ENCODE data around the gene PPP5C.
"Not testable (repeated sequence)": the region's sequence is repeated elsewhere in the genome, so short reads cannot be mapped to it uniquely, and the experiment has no call there.

Gene PPP5C

GRCh38 chr19:46386996-46387712 lies 40.3 kb downstream of the PPP5C start:
- no peak for DNase-seq

- DNase-seq: no peak
Measured at GRCh38 chr19:46387713-46388130, 40.8 kb downstream of the PPP5C start.

DNA sequence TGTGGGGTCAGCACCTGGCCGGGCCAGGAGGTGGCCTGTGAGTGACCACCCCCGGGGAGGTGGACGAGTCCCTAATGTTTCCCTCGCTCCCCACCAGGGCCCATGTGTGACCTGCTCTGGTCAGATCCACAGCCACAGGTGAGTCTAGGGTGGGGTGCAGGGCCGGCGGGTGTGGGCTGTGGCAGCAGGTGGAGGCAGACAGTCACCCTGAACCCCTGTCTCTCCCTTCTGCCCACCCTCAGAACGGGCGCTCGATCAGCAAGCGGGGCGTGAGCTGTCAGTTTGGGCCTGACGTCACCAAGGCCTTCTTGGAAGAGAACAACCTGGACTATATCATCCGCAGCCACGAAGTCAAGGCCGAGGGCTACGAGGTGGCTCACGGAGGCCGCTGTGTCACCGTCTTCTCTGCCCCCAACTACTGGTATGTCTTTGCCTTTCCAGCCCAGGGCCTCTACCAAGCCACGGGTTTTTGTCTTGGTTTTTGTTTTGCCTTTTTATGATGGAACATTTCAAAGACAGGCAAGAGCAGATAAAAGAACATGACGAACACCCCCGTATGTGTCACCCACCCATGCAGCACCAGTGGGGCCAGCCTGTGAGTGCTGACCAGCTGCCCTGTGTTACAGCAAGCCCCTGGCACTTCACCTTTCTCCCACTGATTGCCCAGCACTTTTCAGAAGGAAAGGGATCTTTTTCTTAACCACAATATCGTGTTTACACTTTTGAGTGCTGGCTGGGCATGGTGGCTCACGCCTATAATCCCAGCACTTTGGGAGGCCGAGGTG lies 41.6 kb downstream of the PPP5C start:
- no peak for DNase-seq

DNA sequence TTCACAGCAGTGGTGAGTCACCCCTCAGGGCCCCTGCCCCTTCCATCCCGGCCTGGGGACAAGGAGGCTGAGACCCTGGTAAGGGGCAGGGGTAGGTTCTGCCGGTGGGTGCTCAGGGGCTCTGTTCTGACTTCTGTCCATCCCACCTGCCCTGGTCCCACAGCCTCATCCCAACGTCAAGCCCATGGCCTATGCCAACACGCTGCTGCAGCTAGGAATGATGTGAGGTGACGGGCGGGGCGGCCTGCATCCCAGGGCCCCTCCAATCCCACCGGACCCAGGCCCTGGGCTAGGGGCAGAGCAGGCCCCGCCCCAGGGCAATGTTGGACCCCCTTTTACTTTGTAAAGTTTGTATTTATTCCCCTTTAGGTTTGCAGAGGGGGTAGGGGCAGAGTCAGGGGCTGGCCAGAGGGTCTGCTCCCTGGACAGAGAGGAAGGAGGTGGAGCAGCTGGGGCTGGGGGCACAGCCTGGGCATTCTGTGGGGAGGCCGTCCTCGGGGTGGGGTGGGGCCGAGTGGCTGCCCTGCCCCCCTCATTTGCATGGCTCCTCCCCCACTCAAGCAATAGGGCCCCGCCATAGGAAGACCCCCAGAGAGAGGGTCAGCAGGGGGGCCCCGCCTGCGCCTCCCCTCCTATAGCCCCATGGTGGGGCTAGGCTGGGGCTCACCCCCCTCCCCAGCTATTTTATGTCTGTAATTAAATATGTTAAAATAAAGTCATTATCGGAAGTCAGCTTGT lies 43.4 kb downstream of the PPP5C start:
- DNase-seq: no peak

DNA sequence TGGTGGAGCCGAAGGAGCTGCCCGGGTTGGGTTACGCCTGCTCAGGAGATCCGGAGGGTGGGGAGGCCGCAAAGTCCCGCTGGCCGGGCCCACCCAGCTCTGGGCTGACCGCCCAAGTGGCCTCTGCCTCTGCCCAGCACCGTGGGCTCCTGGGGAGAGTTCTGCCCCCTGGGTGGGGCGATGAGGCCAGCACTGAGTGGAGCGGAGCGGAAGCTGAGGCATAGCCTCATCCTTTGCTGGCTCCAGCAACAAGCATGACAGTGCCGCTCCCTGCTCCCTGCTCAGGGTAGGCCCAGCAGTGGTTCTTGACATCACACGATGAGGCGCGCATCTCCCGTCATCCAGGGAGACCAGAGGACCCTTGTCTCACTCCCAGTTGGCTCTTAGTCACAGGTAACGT lies 44.0 kb downstream of the PPP5C start:
- DNase-seq: no peak

GRCh38 chr19:46391296-46392251 lies 44.7 kb downstream of the PPP5C start:
- no peak for DNase-seq

GRCh38 chr19:46392252-46392801 lies 45.4 kb downstream of the PPP5C start:
- no peak for DNase-seq

GRCh38 chr19:46392837-46393236 lies 46.0 kb downstream of the PPP5C start:
- DNase-seq: no peak

- DNase-seq: peak; percentile 19
Measured at GRCh38 chr19:46393456-46394401, 46.8 kb downstream of the PPP5C start.

- DNase-seq: no peak
Measured at GRCh38 chr19:46394402-46394797, 47.5 kb downstream of the PPP5C start.

DNA sequence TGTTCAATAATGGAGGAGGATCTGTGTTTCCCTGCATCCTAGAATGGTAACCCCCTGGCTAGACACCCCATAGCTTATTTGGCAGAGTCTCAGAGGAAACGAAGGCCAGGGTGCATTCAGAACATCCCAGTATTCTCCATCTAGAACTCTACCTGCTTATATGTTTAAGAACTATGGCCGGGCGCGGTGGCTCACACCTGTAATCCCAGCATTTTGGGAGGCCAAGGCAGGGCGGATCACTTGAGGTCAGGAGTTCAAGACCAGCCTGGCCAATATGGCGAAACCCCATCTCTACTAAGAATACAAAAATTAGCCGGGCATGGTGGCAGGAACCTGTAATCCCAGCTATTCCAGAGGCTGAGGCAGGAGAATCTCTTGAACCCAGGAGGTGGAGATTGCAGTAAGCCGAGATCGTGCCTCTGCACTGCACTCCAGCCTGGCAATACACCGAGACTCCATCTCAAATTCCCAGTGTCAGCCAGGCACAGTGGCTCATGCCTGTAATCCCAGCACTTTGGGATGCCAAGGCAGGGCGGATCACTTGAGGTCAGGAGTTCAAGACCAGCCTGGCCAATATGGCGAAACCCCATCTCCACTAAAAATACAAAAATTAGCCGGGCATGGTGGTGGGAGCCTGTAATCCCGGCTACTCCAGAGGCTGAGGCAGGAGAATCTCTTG lies 51.1 kb downstream of the PPP5C start:
- not testable (repeated sequence) for DNase-seq

DNA sequence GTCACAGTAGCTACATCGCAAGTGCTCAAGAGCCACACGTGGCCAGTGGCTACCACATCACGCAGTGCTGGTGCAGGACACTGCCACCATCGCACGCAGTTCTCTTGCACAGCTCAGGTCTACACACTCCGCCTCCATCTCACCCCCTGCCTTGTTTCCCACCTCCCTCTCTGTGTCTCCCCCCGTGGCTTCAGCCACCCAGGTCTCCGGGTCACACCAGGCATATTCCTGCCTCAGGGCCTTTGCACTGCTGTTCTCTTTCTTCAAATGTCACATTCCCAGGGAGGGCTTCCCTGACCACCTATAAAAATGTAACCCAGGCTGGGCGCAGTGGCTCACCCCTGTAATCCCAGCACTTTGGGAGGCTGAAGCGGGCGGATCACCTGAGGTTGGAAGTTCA lies 55.8 kb downstream of the PPP5C start:
- DNase-seq: no peak

DNA sequence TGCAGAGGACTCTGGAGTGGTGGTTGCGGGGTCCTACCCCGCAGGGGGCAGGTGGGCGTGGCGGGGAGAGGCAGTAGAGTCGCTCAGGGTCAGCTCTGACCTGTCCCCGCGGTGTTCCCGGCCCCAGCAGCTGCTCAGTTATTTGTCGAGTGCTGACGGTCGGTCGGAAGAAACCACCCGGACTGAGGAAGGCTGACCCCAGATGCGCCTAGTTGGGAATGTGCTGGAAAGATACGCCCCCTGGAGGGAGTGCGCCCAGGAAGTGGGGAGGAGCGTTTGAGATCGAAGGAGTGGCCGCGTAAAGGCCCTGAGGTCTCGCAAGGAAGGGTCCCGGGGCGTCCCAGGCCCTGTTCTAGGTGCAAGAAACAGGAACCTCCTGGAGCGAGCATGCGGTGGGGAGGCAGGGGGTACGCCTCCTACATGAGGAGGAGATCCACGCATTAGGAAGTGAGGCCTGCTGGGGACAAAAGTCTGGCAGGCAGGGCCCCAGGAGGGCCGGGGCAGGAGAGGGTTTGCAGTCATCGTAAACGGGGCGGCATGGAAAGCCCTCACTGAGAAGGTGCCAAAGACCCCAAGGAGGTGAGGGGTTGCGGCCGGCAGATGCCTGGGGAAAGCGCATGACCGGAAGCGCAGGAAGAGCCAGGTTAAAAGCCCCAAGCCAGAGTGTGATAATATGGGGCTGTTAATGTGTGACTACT lies 57.3 kb downstream of the PPP5C start:
- DNase-seq: peak; percentile 72

- peak; percentile 78 for DNase-seq
Measured at GRCh38 chr19:46404753-46405468, 58.0 kb downstream of the PPP5C start.

DNA sequence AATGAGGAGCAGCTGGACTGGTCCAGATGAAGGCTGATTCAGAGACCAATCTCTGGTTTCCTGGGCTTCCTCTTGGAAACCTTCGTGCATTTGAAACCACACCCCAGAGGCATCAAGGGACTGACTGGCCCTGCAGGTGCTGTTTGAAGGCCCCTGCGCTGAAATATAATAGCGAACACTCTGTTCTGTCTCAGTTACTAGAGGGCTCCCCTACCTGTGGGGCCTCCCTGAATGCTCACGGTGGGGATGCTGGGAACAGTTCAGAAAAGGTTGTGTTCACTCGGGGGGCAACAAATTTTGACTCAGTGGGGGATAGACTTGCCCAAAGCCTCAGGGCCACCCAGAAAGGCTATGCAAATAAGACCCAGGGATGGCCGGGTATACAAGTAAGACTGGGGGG lies 60.1 kb downstream of the PPP5C start:
- peak; percentile 86 for DNase-seq

- no peak for DNase-seq
Measured at GRCh38 chr19:46407856-46408663, 61.2 kb downstream of the PPP5C start.

GRCh38 chr19:46408664-46409039 lies 61.8 kb downstream of the PPP5C start:
- no peak for DNase-seq

DNA sequence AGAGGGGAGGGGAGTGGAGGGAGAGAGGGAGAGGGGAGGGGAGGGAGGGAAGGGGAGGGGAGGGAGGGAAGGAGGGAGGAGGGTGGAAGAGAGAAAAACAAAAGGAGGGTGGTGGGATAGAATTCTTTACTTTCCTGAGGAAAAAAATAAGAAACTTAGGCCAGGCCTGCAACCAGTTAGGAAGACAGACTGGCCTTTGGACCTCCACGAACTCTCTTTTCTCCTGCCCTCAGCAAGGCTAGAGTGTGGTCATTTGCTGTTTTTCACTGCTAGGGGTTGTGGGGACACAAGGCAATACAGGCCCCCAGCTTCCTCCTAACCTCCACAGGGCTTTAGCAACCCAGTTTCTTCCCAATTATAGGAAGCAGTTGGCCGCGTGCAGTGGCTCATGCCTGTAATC lies 62.3 kb downstream of the PPP5C start:
- DNase-seq: no peak

Measured in DMS53 (cell line).